ENCODE results near the gene SFTPA1.
"Not testable (repeated sequence)": the region's sequence is repeated elsewhere in the genome, so short reads cannot be mapped to it uniquely, and the experiment has no call there.

The SFTPA1 gene

GRCh38 chr10:79638318-79638717 lies 27.6 kb downstream of the SFTPA1 start:
- Histone ChIP-seq H2AFZ (ENCODE audit: low read depth, low read length, severe bottlenecking) (no peak overlapping the region), H3K9ac (ENCODE audit: low read length) (no peak overlapping the region), H3K9me3 (ENCODE audit: insufficient read depth, low read length) (no peaks in the 10 kb centered on the region), H3K4me3 (ENCODE audit: insufficient read depth, low read length, poor library complexity, severe bottlenecking) (no peak overlapping the region), H3K4me2 (ENCODE audit: low read depth, low read length, poor library complexity, severe bottlenecking) (no peak overlapping the region), H3K9me2 (replicated peaks; ENCODE audit: insufficient read depth, low read length) (no peaks in the 10 kb centered on the region), H3K27me3 (ENCODE audit: low read length) (no peaks in the 10 kb centered on the region), H4K20me1 (ENCODE audit: low read depth, low read length) (no peaks in the 10 kb centered on the region), H3F3A (ENCODE audit: insufficient read depth) (no peaks in the 10 kb centered on the region), H3K36me3 (ENCODE audit: low read length) (no peaks in the 10 kb centered on the region), H3K27ac (ENCODE audit: low read depth, low read length) (no peak overlapping the region), H3K79me2 (ENCODE audit: insufficient read depth, low read length) (no peaks in the 10 kb centered on the region)
- TF ChIP-seq CTCF (IDR thresholded peaks at IDR 0.05; ENCODE audit: insufficient read depth, low read length, poor library complexity, severe bottlenecking) (no peak), EZH2phosphoT487 (conservative IDR thresholded peaks at IDR 0.05; ENCODE audit: low read length) (no peak)

GRCh38 chr10:79652695-79653094 lies 42.0 kb downstream of the SFTPA1 start:
- H3K27ac ChIP-seq (ENCODE audit: low read depth, low read length); H3K9me2 ChIP-seq (replicated peaks; ENCODE audit: insufficient read depth, low read length); H3K9me3 ChIP-seq (ENCODE audit: insufficient read depth, low read length); H3K27me3 ChIP-seq (ENCODE audit: low read length); H3F3A ChIP-seq (ENCODE audit: insufficient read depth); H3K4me2 ChIP-seq (ENCODE audit: low read depth, low read length, poor library complexity, severe bottlenecking); H3K4me3 ChIP-seq (ENCODE audit: insufficient read depth, low read length, poor library complexity, severe bottlenecking); H4K20me1 ChIP-seq (ENCODE audit: low read depth, low read length); H2AFZ ChIP-seq (ENCODE audit: low read depth, low read length, severe bottlenecking); H3K9ac ChIP-seq (ENCODE audit: low read length); H3K36me3 ChIP-seq (ENCODE audit: low read length); H3K79me2 ChIP-seq (ENCODE audit: insufficient read depth, low read length): not testable (repeated sequence)

- H3K9ac ChIP-seq (ENCODE audit: low read length); H3K27me3 ChIP-seq (ENCODE audit: low read length); H3K9me2 ChIP-seq (replicated peaks; ENCODE audit: insufficient read depth, low read length); H4K20me1 ChIP-seq (ENCODE audit: low read depth, low read length); H2AFZ ChIP-seq (ENCODE audit: low read depth, low read length, severe bottlenecking); H3K36me3 ChIP-seq (ENCODE audit: low read length); H3K4me3 ChIP-seq (ENCODE audit: insufficient read depth, low read length, poor library complexity, severe bottlenecking); H3K79me2 ChIP-seq (ENCODE audit: insufficient read depth, low read length); H3K4me2 ChIP-seq (ENCODE audit: low read depth, low read length, poor library complexity, severe bottlenecking); H3K27ac ChIP-seq (ENCODE audit: low read depth, low read length); H3K9me3 ChIP-seq (ENCODE audit: insufficient read depth, low read length); H3F3A ChIP-seq (ENCODE audit: insufficient read depth): not testable (repeated sequence)
Measured at GRCh38 chr10:79663287-79663686, 52.5 kb downstream of the SFTPA1 start.

- not testable (repeated sequence) for H3K79me2 ChIP-seq (ENCODE audit: insufficient read depth, low read length); H3F3A ChIP-seq (ENCODE audit: insufficient read depth); H3K4me3 ChIP-seq (ENCODE audit: insufficient read depth, low read length, poor library complexity, severe bottlenecking); H3K9me2 ChIP-seq (replicated peaks; ENCODE audit: insufficient read depth, low read length); H3K4me2 ChIP-seq (ENCODE audit: low read depth, low read length, poor library complexity, severe bottlenecking); H4K20me1 ChIP-seq (ENCODE audit: low read depth, low read length); H3K27ac ChIP-seq (ENCODE audit: low read depth, low read length); H3K9me3 ChIP-seq (ENCODE audit: insufficient read depth, low read length); H3K36me3 ChIP-seq (ENCODE audit: low read length); H3K9ac ChIP-seq (ENCODE audit: low read length); H3K27me3 ChIP-seq (ENCODE audit: low read length); H2AFZ ChIP-seq (ENCODE audit: low read depth, low read length, severe bottlenecking)
Measured at GRCh38 chr10:79664686-79665085, 53.9 kb downstream of the SFTPA1 start.
